HEK293 (cell line): ENCODE results near the gene IL4I1.

Experiments used
- BCL11A ChIP-seq: fragments of 450-650 bp; formaldehyde crosslinking; IDR thresholded peaks from 2 replicates; pipeline ENCODE4 v1.5.1; 2016; ENCODE audit warnings: low read depth, missing biosample characterization, missing genetic modification characterization
- BCL6B ChIP-seq: fragments of 450-650 bp; formaldehyde crosslinking; IDR thresholded peaks from 2 replicates; pipeline ENCODE4 v1.5.1; 2017; ENCODE audit warnings: missing biosample characterization, missing genetic modification characterization
- EGR2 ChIP-seq: fragments of 450-650 bp; formaldehyde crosslinking; IDR thresholded peaks from 2 replicates; pipeline ENCODE4 v1.5.1; 2016; ENCODE audit warnings: low read depth, missing biosample characterization, missing genetic modification characterization
- KLF16 ChIP-seq: fragments of 450-650 bp; formaldehyde crosslinking; IDR thresholded peaks from 2 replicates; pipeline ENCODE4 v1.5.1; 2017; ENCODE audit warnings: missing biosample characterization, missing genetic modification characterization
- MEIS1 ChIP-seq: sonication (generic); formaldehyde crosslinking; IDR thresholded peaks from 2 replicates; pipeline ENCODE4 v1.8.1; 2022; ENCODE audit warnings: missing genetic modification reagents, mild to moderate bottlenecking, borderline replicate concordance
- TCF7L2 ChIP-seq: IDR thresholded peaks from 2 replicates; pipeline ENCODE4 v1.6.1; 2011; ENCODE audit warnings: low read depth, mild to moderate bottlenecking, inconsistent platforms, low read length, moderate library complexity, borderline replicate concordance
- ZBTB1 ChIP-seq: fragments of 450-650 bp; formaldehyde crosslinking; IDR thresholded peaks from 2 replicates; pipeline ENCODE4 v1.5.1; 2016; ENCODE audit warnings: missing biosample characterization, missing genetic modification characterization
- ZBTB21 ChIP-seq: fragments of 450-650 bp; formaldehyde crosslinking; IDR thresholded peaks from 2 replicates; pipeline ENCODE4 v1.5.1; 2017; ENCODE audit warnings: missing biosample characterization, missing genetic modification characterization
- ZEB2 ChIP-seq: fragments of 450-650 bp; formaldehyde crosslinking; IDR thresholded peaks from 2 replicates; pipeline ENCODE4 v1.5.1; 2016; ENCODE audit warnings: missing biosample characterization, missing genetic modification characterization
- ZFP37 ChIP-seq: fragments of 450-650 bp; formaldehyde crosslinking; IDR thresholded peaks from 2 replicates; pipeline ENCODE4 v1.5.1; 2016; ENCODE audit warnings: missing biosample characterization, missing genetic modification characterization
- ZFP69B ChIP-seq: fragments of 450-650 bp; formaldehyde crosslinking; IDR thresholded peaks from 2 replicates; pipeline ENCODE4 v1.5.1; 2016; ENCODE audit warnings: missing biosample characterization, missing genetic modification characterization
- ZNF114 ChIP-seq: fragments of 450-650 bp; formaldehyde crosslinking; IDR thresholded peaks from 2 replicates; pipeline ENCODE4 v1.5.0; 2017; ENCODE audit warnings: missing biosample characterization, missing genetic modification characterization
- ZNF18 ChIP-seq: fragments of 450-650 bp; formaldehyde crosslinking; IDR thresholded peaks from 2 replicates; pipeline ENCODE4 v1.5.1; 2016; ENCODE audit warnings: missing biosample characterization, missing genetic modification characterization
- ZNF266 ChIP-seq: fragments of 450-650 bp; formaldehyde crosslinking; IDR thresholded peaks from 2 replicates; pipeline ENCODE4 v1.5.1; 2016; ENCODE audit warnings: missing biosample characterization, missing genetic modification characterization, low read depth
- ZNF274 ChIP-seq, 2 experiments: fragments of 200-500 bp in 1 of 2; fragments of 450-650 bp in 1 of 2; sonication (Bioruptor generic) in 1 of 2; formaldehyde crosslinking in 1 of 2; IDR thresholded peaks; 2 replicates each; pipeline versions ENCODE4 v1.5.1 to v1.6.1; 2014 to 2016; ENCODE audit warnings: borderline replicate concordance in 1 of 2, inconsistent platforms in 1 of 2, low read length in 1 of 2, missing biosample characterization in 1 of 2, missing genetic modification characterization in 1 of 2
- ZNF391 ChIP-seq: fragments of 450-650 bp; formaldehyde crosslinking; IDR thresholded peaks from 2 replicates; pipeline ENCODE4 v1.5.1; 2016; ENCODE audit warnings: low read depth, missing biosample characterization, missing genetic modification characterization, borderline replicate concordance
- ZNF473 ChIP-seq: fragments of 450-650 bp; formaldehyde crosslinking; IDR thresholded peaks from 2 replicates; pipeline ENCODE4 v1.5.1; 2017; ENCODE audit warnings: missing biosample characterization, missing genetic modification characterization
- ZNF48 ChIP-seq: fragments of 450-650 bp; formaldehyde crosslinking; IDR thresholded peaks from 2 replicates; pipeline ENCODE4 v1.5.1; 2016; ENCODE audit warnings: missing biosample characterization, missing genetic modification characterization
- ZNF544 ChIP-seq: fragments of 450-650 bp; formaldehyde crosslinking; IDR thresholded peaks from 2 replicates; pipeline ENCODE4 v1.5.0; 2017; ENCODE audit warnings: missing biosample characterization, missing genetic modification characterization
- ZNF610 ChIP-seq: fragments of 450-650 bp; formaldehyde crosslinking; IDR thresholded peaks from 2 replicates; pipeline ENCODE4 v1.5.1; 2016; ENCODE audit warnings: missing biosample characterization, missing genetic modification characterization, borderline replicate concordance
- ZNF654 ChIP-seq: fragments of 450-650 bp; formaldehyde crosslinking; IDR thresholded peaks from 2 replicates; pipeline ENCODE4 v1.5.1; 2016; ENCODE audit warnings: low read depth, missing biosample characterization, missing genetic modification characterization
- ZNF664 ChIP-seq: fragments of 450-650 bp; formaldehyde crosslinking; IDR thresholded peaks from 2 replicates; pipeline ENCODE4 v1.5.1; 2016; ENCODE audit warnings: missing biosample characterization, missing genetic modification characterization
- ZNF747 ChIP-seq: fragments of 450-650 bp; formaldehyde crosslinking; IDR thresholded peaks from 2 replicates; pipeline ENCODE4 v1.5.1; 2016; ENCODE audit warnings: missing biosample characterization, missing genetic modification characterization
- ZNF777 ChIP-seq: fragments of 450-650 bp; formaldehyde crosslinking; IDR thresholded peaks from 2 replicates; pipeline ENCODE4 v1.5.1; 2017; ENCODE audit warnings: missing biosample characterization, missing genetic modification characterization, borderline replicate concordance
- ZSCAN18 ChIP-seq: fragments of 450-650 bp; formaldehyde crosslinking; IDR thresholded peaks from 2 replicates; pipeline ENCODE4 v1.5.1; 2016; ENCODE audit warnings: missing biosample characterization, missing genetic modification characterization
- TF ChIP-seq, protein P1 (sequence below): fragments of 450-650 bp; formaldehyde crosslinking; IDR thresholded peaks from 2 replicates; pipeline ENCODE4 v1.5.1; 2016; ENCODE audit warnings: missing biosample characterization, missing genetic modification characterization
- TF ChIP-seq, protein P2 (sequence below): fragments of 450-650 bp; formaldehyde crosslinking; conservative IDR thresholded peaks from 2 replicates; pipeline ENCODE4 v1.5.1; 2016; ENCODE audit warnings: low read depth, missing biosample characterization, missing genetic modification characterization

The IL4I1 gene

GRCh38 chr19:49877879-49878743 is 18.6 kb downstream of the IL4I1 start (continued):
- TF ChIP-seq BCL6B (no peak), ZNF747 (no peak), ZNF777 (tag by site-specific recombination) (no peak), ZNF654 (tag by site-specific recombination) (no peak), ZEB2 (tag by site-specific recombination) (peak; percentile 32; the same call in 1 of the 2 replicates), EGR2 (tag by site-specific recombination) (0 out of 2 replicates have a peak, but pooled peaks have one; percentile 13), ZNF544 (tag by site-specific recombination) (no peak), ZBTB21 (tag by site-specific recombination) (no peak), MEIS1 (CRISPR knock-in tag) (no peak), ZNF610 (no peak), ZNF266 (tag by site-specific recombination) (no peak), KLF16 (tag by site-specific recombination) (no peak), ZSCAN18 (no peak), ZNF473 (tag by site-specific recombination) (no peak), BCL11A (tag by site-specific recombination) (no peak), TCF7L2 (no peak), ZBTB1 (no peak), ZFP37 (no peak), ZNF274 (IDR thresholded peaks at IDR 0.05; ENCODE audit: low read length) (no peak), ZNF274 (tag by site-specific recombination; IDR thresholded peaks at IDR 0.05; ENCODE audit: borderline replicate concordance) (no peak), ZNF48 (tag by site-specific recombination) (no peak), ZNF18 (tag by site-specific recombination) (no peak), ZNF664 (no peak), ZNF391 (tag by site-specific recombination) (peak; percentile 49; the same call in 1 of the 2 replicates), ZFP69B (tag by site-specific recombination) (no peak), ZNF114 (no peak)
- TF ChIP-seq, protein P1, sequence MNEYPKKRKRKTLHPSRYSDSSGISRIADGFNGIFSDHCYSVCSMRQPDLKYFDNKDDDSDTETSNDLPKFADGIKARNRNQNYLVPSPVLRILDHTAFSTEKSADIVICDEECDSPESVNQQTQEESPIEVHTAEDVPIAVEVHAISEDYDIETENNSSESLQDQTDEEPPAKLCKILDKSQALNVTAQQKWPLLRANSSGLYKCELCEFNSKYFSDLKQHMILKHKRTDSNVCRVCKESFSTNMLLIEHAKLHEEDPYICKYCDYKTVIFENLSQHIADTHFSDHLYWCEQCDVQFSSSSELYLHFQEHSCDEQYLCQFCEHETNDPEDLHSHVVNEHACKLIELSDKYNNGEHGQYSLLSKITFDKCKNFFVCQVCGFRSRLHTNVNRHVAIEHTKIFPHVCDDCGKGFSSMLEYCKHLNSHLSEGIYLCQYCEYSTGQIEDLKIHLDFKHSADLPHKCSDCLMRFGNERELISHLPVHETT (tag by site-specific recombination) = no peak
- TF ChIP-seq, protein P2, sequence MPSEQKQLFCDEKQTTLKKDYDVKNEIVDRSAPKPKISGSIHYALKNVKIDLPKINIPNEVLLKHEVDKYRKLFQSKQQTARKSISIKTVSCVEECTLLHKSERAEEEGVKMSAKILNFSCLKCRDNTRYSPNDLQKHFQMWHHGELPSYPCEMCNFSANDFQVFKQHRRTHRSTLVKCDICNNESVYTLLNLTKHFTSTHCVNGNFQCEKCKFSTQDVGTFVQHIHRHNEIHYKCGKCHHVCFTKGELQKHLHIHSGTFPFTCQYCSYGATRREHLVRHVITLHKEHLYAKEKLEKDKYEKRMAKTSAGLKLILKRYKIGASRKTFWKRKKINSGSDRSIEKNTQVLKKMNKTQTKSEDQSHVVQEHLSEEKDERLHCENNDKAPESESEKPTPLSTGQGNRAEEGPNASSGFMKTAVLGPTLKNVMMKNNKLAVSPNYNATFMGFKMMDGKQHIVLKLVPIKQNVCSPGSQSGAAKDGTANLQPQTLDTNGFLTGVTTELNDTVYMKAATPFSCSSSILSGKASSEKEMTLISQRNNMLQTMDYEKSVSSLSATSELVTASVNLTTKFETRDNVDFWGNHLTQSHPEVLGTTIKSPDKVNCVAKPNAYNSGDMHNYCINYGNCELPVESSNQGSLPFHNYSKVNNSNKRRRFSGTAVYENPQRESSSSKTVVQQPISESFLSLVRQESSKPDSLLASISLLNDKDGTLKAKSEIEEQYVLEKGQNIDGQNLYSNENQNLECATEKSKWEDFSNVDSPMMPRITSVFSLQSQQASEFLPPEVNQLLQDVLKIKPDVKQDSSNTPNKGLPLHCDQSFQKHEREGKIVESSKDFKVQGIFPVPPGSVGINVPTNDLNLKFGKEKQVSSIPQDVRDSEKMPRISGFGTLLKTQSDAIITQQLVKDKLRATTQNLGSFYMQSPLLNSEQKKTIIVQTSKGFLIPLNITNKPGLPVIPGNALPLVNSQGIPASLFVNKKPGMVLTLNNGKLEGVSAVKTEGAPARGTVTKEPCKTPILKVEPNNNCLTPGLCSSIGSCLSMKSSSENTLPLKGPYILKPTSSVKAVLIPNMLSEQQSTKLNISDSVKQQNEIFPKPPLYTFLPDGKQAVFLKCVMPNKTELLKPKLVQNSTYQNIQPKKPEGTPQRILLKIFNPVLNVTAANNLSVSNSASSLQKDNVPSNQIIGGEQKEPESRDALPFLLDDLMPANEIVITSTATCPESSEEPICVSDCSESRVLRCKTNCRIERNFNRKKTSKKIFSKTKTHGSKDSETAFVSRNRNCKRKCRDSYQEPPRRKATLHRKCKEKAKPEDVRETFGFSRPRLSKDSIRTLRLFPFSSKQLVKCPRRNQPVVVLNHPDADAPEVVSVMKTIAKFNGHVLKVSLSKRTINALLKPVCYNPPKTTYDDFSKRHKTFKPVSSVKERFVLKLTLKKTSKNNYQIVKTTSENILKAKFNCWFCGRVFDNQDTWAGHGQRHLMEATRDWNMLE = no peak
